Calu3 (cell line): ENCODE measurements around the gene CAP2. TPM values are rescaled to one million over a fixed set of nuclear protein-coding genes. Genes with fewer than 3 reads are reported as not detected.
"Not testable (repeated sequence)": the region's sequence is repeated elsewhere in the genome, so short reads cannot be mapped to it uniquely, and the experiment has no call there.

Source experiments
- BruUV-seq: library from RNA; stranded (reverse); fragments of 400-500 nt; replicated peaks from 2 replicates; lab custom pipeline; 2021; lab: Mats Ljungman, UMichigan
- CTCF ChIA-PET: fragments of 300-600 bp; sonication (Branson Sonifier 250); formaldehyde crosslinking; loops from one replicate; lab custom pipeline; 2022; ENCODE audit warnings: antibody characterized with exemption; lab: Charles Lee
- DNase-seq: peaks from one replicate; pipeline ENCODE4 v3.0.0; 2022
- H3K27ac Mint-ChIP-seq: one replicate; pipeline ENCODE4 v1.8.0; 2022; ENCODE audit warnings: mixed read lengths; ENCODE audit not compliant: unreplicated experiment
- H3K27me3 Mint-ChIP-seq: one replicate; pipeline ENCODE4 v1.8.0; 2022; ENCODE audit warnings: mixed read lengths; ENCODE audit not compliant: unreplicated experiment
- H3K36me3 Mint-ChIP-seq: one replicate; pipeline ENCODE4 v1.8.0; 2022; ENCODE audit warnings: mild to moderate bottlenecking, moderate library complexity, mixed read lengths; ENCODE audit not compliant: insufficient read depth, unreplicated experiment
- H3K4me1 Mint-ChIP-seq: one replicate; pipeline ENCODE4 v1.8.0; 2022; ENCODE audit warnings: mild to moderate bottlenecking, low read depth, mixed read lengths; ENCODE audit not compliant: unreplicated experiment
- H3K4me3 Mint-ChIP-seq: one replicate; pipeline ENCODE4 v1.8.0; 2022; ENCODE audit warnings: mild to moderate bottlenecking, low read depth, moderate library complexity, mixed read lengths; ENCODE audit not compliant: unreplicated experiment
- H3K9me3 Mint-ChIP-seq: one replicate; pipeline ENCODE4 v1.8.0; 2022; ENCODE audit warnings: low read depth, mixed read lengths; ENCODE audit not compliant: unreplicated experiment
- intact Hi-C: fragments of 100-400 bp; cut with micrococcal nuclease; formaldehyde crosslinking; loops from one replicate; pipeline ENCODE4 v1.10.0; 2022; ENCODE audit not compliant: unreplicated experiment
- total RNA-seq: library from RNA; stranded (reverse); gene quantifications from 2 replicates; pipeline ENCODE4 v1.2.3, GENCODE V29; 2022
- TF ChIP-seq, protein P1 (sequence below): fragments of 200-600 bp; IDR thresholded peaks from one replicate; pipeline ENCODE4 v1.8.0; 2022; ENCODE audit warnings: antibody characterized with exemption; ENCODE audit not compliant: unreplicated experiment

CAP2 gene
- total RNA-seq, 1 experiment from 2014 or later: 15.7 TPM

- Mint-ChIP-seq H3K4me1 (no peaks in the 10 kb centered on the region), H3K27me3 (no peaks in the 10 kb centered on the region), H3K4me3 (no peak overlapping the region), H3K9me3 (no peaks in the 10 kb centered on the region), H3K27ac (no peak overlapping the region), H3K36me3 (no peaks in the 10 kb centered on the region)
- CTCF ChIA-PET: no interaction called here
- BruUV-seq: no TSS peak
- no peak for DNase-seq
- intact Hi-C loops: no loop called here
- TF ChIP-seq, protein P1, sequence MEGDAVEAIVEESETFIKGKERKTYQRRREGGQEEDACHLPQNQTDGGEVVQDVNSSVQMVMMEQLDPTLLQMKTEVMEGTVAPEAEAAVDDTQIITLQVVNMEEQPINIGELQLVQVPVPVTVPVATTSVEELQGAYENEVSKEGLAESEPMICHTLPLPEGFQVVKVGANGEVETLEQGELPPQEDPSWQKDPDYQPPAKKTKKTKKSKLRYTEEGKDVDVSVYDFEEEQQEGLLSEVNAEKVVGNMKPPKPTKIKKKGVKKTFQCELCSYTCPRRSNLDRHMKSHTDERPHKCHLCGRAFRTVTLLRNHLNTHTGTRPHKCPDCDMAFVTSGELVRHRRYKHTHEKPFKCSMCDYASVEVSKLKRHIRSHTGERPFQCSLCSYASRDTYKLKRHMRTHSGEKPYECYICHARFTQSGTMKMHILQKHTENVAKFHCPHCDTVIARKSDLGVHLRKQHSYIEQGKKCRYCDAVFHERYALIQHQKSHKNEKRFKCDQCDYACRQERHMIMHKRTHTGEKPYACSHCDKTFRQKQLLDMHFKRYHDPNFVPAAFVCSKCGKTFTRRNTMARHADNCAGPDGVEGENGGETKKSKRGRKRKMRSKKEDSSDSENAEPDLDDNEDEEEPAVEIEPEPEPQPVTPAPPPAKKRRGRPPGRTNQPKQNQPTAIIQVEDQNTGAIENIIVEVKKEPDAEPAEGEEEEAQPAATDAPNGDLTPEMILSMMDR: no peak
These were observed 34.2 kb downstream of the CAP2 start for GRCh38 chr6:17427617-17428016.

DNA sequence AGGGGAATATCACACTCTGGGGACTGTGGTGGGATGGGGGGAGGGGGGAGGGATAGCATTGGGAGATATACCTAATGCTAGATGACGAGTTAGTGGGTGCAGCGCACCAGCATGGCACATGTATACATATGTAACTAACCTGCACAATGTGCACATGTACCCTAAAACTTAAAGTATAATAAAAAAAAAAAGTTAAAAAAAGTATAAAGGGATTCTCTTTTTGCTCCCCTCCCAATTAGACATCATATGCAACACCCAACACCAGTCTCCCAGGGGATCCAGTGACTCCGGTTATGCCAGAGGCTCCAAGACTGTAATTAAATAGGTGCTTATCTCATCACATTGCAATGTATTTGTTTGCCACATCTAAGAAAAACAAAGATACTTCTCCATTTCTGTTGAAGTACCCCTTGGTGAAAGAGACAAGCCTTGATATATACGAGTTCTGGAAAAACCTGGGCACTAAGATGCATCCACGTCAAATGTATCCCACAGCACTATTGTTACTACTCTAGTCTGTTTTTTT lies 35.3 kb downstream of the CAP2 start:
- intact Hi-C loops, CTCF ChIA-PET, H3K4me3 Mint-ChIP-seq, DNase-seq, BruUV-seq, H3K36me3 Mint-ChIP-seq, H3K9me3 Mint-ChIP-seq, H3K27me3 Mint-ChIP-seq, H3K27ac Mint-ChIP-seq, H3K4me1 Mint-ChIP-seq: not testable (repeated sequence)

- intact Hi-C loops: no loop called here
- no peak for DNase-seq
- Mint-ChIP-seq H3K27me3 (no peaks in the 10 kb centered on the region), H3K36me3 (no peaks in the 10 kb centered on the region), H3K4me3 (no peak overlapping the region), H3K9me3 (no peaks in the 10 kb centered on the region), H3K27ac (no peak overlapping the region), H3K4me1 (no peaks in the 10 kb centered on the region)
- TF ChIP-seq, protein P1: no peak
- CTCF ChIA-PET: interaction anchor here (0.6 kb wide), 1 partner anchor 321 kb away, joined by 6 read pairs; no protein-coding TSS in a partner anchor
- BruUV-seq: no TSS peak
These were observed 36.1 kb downstream of the CAP2 start for GRCh38 chr6:17429383-17430061.

- no peaks in the 10 kb centered on the region for H3K36me3 Mint-ChIP-seq
- no peak for DNase-seq
- H3K9me3 Mint-ChIP-seq: no peaks in the 10 kb centered on the region
These were observed 38.2 kb downstream of the CAP2 start for GRCh38 chr6:17431581-17431980.

More at GRCh38 chr6:17431581-17431980, 38.2 kb downstream of the CAP2 start:
- intact Hi-C loops: no loop called here
- no TSS peak for BruUV-seq
- Mint-ChIP-seq H3K4me3 (no peak overlapping the region), H3K27me3 (no peaks in the 10 kb centered on the region), H3K4me1 (no peaks in the 10 kb centered on the region), H3K27ac (no peak overlapping the region)
- CTCF ChIA-PET: no interaction called here
- TF ChIP-seq, protein P1: no peak
